NCI-H2029 treated with DMSO at 0.1 percent for 48 hours (cell line): ENCODE measurements around the gene GBA2.

Experiments used
- DNase-seq: peaks from one replicate; lab custom pipeline; 2025; lab: John Stamatoyannopoulos, UW

Gene GBA2

GRCh38 chr9:35691334-35691650 lies 57.7 kb downstream of the GBA2 start:
- no peak for DNase-seq

- no peak for DNase-seq
Observed at GRCh38 chr9:35690614-35691333, 58.3 kb downstream of the GBA2 start.

- no peak for DNase-seq
Observed at GRCh38 chr9:35690294-35690613, 58.8 kb downstream of the GBA2 start.

- no peak for DNase-seq
Observed at GRCh38 chr9:35689542-35690293, 59.3 kb downstream of the GBA2 start, which contains the start of gene TPM2. TSS of gene TPM2 (minus strand) at chr9:35689925. CDS start at chr9:35689817, 108 bp downstream.

GRCh38 chr9:35688558-35689541 lies 60.2 kb downstream of the GBA2 start:
- DNase-seq = no peak

GRCh38 chr9:35687972-35688557 lies 61.0 kb downstream of the GBA2 start:
- no peak for DNase-seq

- DNase-seq = no peak
Observed at GRCh38 chr9:35687306-35687705, 61.7 kb downstream of the GBA2 start.
